Ectodermal cell (in vitro differentiated cells): ENCODE measurements around the gene ILKAP.

Experiments used
- H3K27ac ChIP-seq: 2 replicates; pipeline ENCODE4 v1.7.0; 2013; ENCODE audit warnings: mild to moderate bottlenecking, low read depth, low read length; ENCODE audit not compliant: insufficient read depth, poor library complexity, severe bottlenecking
- H3K27me3 ChIP-seq: 2 replicates; pipeline ENCODE4 v1.7.0; 2013; ENCODE audit warnings: mild to moderate bottlenecking, low read length; ENCODE audit not compliant: insufficient read depth, control insufficient read depth, poor library complexity, severe bottlenecking
- H3K36me3 ChIP-seq: one replicate; pipeline ENCODE4 v1.7.0; 2013; ENCODE audit warnings: low read length; ENCODE audit not compliant: control insufficient read depth, insufficient read depth
- H3K4me1 ChIP-seq: one replicate; pipeline ENCODE4 v1.7.0; 2013; ENCODE audit warnings: low read length; ENCODE audit not compliant: control insufficient read depth, insufficient read depth
- H3K4me3 ChIP-seq: 2 replicates; pipeline ENCODE4 v1.7.0; 2013; ENCODE audit warnings: low read depth, low read length, control low read depth; ENCODE audit not compliant: insufficient read depth
- H3K9me3 ChIP-seq: 2 replicates; pipeline ENCODE4 v1.7.0; 2013; ENCODE audit warnings: mild to moderate bottlenecking, low read length, moderate library complexity; ENCODE audit not compliant: control insufficient read depth
- WGBS, 2 experiments: methylation state at CpG; one replicate each; pipeline ENCODE4 v1.1.7; 2013; ENCODE audit warnings: missing lambda C conversion rate in 2 of 2; 5-methylcytosine and 5-hydroxymethylcytosine counted together

The ILKAP gene

GRCh38 chr2:238226698-238227586 is 23.4 kb upstream of the ILKAP start:
- Histone ChIP-seq H3K27me3 (peaks cover 17% of the 10 kb centered on the region), H3K36me3 (no peaks in the 10 kb centered on the region)
- WGBS, 2 experiments, result 87 to 89% methylated on average over 8 of the region's 8 CpGs

GRCh38 chr2:238225911-238226697 is 22.6 kb upstream of the ILKAP start:
- H3K27me3 ChIP-seq, result peaks cover 14% of the 10 kb centered on the region
- no peak overlapping the region for H3K4me3 ChIP-seq
- no peaks in the 10 kb centered on the region for H3K9me3 ChIP-seq
- no peaks in the 10 kb centered on the region for H3K36me3 ChIP-seq
- no peaks in the 10 kb centered on the region for H3K4me1 ChIP-seq
- WGBS, 2 experiments, result 93 to 95% methylated on average over 38 of the region's 38 CpGs
- H3K27ac ChIP-seq, result no peak overlapping the region

More at GRCh38 chr2:238226698-238227586, 23.4 kb upstream of the ILKAP start:
- H3K4me1 ChIP-seq, result no peaks in the 10 kb centered on the region
- no peak overlapping the region for H3K4me3 ChIP-seq
- no peak overlapping the region for H3K27ac ChIP-seq
- no peaks in the 10 kb centered on the region for H3K9me3 ChIP-seq

- H3K27me3 ChIP-seq, result peaks cover 4% of the 10 kb centered on the region
- WGBS, 2 experiments, result 87 to 88% methylated on average over 13 of the region's 13 CpGs
These were observed 21.6 kb upstream of the ILKAP start for GRCh38 chr2:238225121-238225520.

GRCh38 chr2:238224356-238225035 is 21.0 kb upstream of the ILKAP start:
- H3K27ac ChIP-seq, result no peak overlapping the region
- no peaks in the 10 kb centered on the region for H3K4me1 ChIP-seq
- WGBS, 2 experiments, result 94 to 95% methylated on average over 28 of the region's 29 CpGs
- H3K4me3 ChIP-seq, result no peak overlapping the region
- no peaks in the 10 kb centered on the region for H3K9me3 ChIP-seq
- H3K27me3 ChIP-seq, result no peaks in the 10 kb centered on the region
- H3K36me3 ChIP-seq, result no peaks in the 10 kb centered on the region

More at GRCh38 chr2:238225121-238225520, 21.6 kb upstream of the ILKAP start:
- no peak overlapping the region for H3K27ac ChIP-seq
- H3K9me3 ChIP-seq, result no peaks in the 10 kb centered on the region
- H3K36me3 ChIP-seq, result no peaks in the 10 kb centered on the region
- no peaks in the 10 kb centered on the region for H3K4me1 ChIP-seq
- H3K4me3 ChIP-seq, result no peak overlapping the region

- H3K4me1 ChIP-seq, result no peaks in the 10 kb centered on the region
- H3K4me3 ChIP-seq, result no peak overlapping the region
- H3K27ac ChIP-seq, result no peak overlapping the region
- no peaks in the 10 kb centered on the region for H3K9me3 ChIP-seq
- no peaks in the 10 kb centered on the region for H3K36me3 ChIP-seq
- H3K27me3 ChIP-seq, result no peaks in the 10 kb centered on the region
- WGBS, 2 experiments, result 87 to 89% methylated on average over 23 of the region's 23 CpGs
These were observed 17.5 kb upstream of the ILKAP start for GRCh38 chr2:238220892-238221521.

GRCh38 chr2:238220274-238220891 is 16.9 kb upstream of the ILKAP start:
- Histone ChIP-seq H3K27me3 (no peaks in the 10 kb centered on the region), H3K9me3 (no peaks in the 10 kb centered on the region), H3K27ac (no peak overlapping the region), H3K4me3 (no peak overlapping the region), H3K36me3 (no peaks in the 10 kb centered on the region), H3K4me1 (no peaks in the 10 kb centered on the region)
- 73 to 75% methylated on average over 10 of the region's 10 CpGs for WGBS, 2 experiments

GRCh38 chr2:238216651-238217184 is 13.2 kb upstream of the ILKAP start:
- H3K4me1 ChIP-seq, result no peaks in the 10 kb centered on the region
- H3K27me3 ChIP-seq, result no peaks in the 10 kb centered on the region
- H3K27ac ChIP-seq, result no peak overlapping the region
- 93 to 94% methylated on average over 2 of the region's 2 CpGs for WGBS, 2 experiments
- no peak overlapping the region for H3K4me3 ChIP-seq
- no peaks in the 10 kb centered on the region for H3K9me3 ChIP-seq
- H3K36me3 ChIP-seq, result no peaks in the 10 kb centered on the region

- no peaks in the 10 kb centered on the region for H3K36me3 ChIP-seq
- H3K9me3 ChIP-seq, result no peaks in the 10 kb centered on the region
- WGBS, 2 experiments, result 86 to 88% methylated on average over 7 of the region's 7 CpGs
- peaks cover 17% of the 10 kb centered on the region for H3K27me3 ChIP-seq
- no peak overlapping the region for H3K4me3 ChIP-seq
- H3K4me1 ChIP-seq, result peaks cover 6% of the 10 kb centered on the region
- H3K27ac ChIP-seq, result no peak overlapping the region
These were observed 3.5 kb upstream of the ILKAP start for GRCh38 chr2:238207006-238207405.

- no peak overlapping the region for H3K27ac ChIP-seq
- no peaks in the 10 kb centered on the region for H3K36me3 ChIP-seq
- H3K27me3 ChIP-seq, result peaks cover 6% of the 10 kb centered on the region
- 78 to 79% methylated on average over 18 of the region's 18 CpGs for WGBS, 2 experiments
- peak overlapping the region; percentile 37 for H3K4me3 ChIP-seq
- no peaks in the 10 kb centered on the region for H3K9me3 ChIP-seq
- H3K4me1 ChIP-seq, result peaks cover 7% of the 10 kb centered on the region
These were observed 633 bp upstream of the ILKAP start for GRCh38 chr2:238203973-238204683.
